ENCODE results near the gene COX14. TPM values are rescaled to one million over a fixed set of nuclear protein-coding genes. Genes with fewer than 3 reads are reported as not detected.

The COX14 gene
- total RNA-seq, 1 donor from 2014 or later = 52.1 TPM

DNA sequence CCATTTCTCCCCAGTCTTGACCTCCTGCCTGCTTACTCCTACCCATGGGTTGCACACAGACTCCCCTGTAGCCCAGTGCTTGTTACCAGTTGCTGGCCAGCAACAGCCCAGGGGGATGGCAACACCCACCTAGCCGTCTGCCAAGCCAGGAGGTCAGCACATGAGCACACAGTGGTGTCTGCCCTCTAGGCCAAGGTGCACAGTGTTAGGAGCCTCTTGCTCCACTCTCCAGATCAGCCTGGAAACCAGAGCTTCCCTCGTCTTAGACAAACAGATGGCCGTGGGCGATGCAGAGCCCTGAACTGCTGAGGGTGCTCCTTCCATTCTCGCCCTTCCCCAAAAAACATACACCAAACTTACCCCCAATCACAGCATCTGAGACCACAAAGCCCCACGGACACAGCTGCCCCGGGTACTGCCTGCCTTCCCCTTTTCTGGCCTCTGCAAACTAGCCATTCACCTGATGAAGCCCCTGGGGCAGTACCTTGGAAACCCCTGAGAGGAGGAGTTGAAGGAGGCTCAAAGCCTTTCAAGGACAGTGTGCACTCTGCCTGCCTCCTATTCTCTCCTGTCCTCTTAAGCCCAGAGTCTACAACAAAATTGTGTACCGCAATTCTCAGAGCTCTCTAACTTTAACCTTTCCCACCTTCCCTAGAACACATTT, 9.3 kb upstream of the COX14 start:
- Histone ChIP-seq H3K36me3 (ENCODE audit: control insufficient read depth, insufficient read depth, low read length) (peaks cover 11% of the 10 kb centered on the region), H3K27me3 (ENCODE audit: control insufficient read depth, insufficient read depth, low read length) (no peaks in the 10 kb centered on the region), H3K4me3 (ENCODE audit: low read depth, low read length) (no peak overlapping the region)
- DNase-seq (ENCODE audit: low read depth) (no peak), FAIRE-seq (peak; percentile 32)
- TF ChIP-seq, protein P1, sequence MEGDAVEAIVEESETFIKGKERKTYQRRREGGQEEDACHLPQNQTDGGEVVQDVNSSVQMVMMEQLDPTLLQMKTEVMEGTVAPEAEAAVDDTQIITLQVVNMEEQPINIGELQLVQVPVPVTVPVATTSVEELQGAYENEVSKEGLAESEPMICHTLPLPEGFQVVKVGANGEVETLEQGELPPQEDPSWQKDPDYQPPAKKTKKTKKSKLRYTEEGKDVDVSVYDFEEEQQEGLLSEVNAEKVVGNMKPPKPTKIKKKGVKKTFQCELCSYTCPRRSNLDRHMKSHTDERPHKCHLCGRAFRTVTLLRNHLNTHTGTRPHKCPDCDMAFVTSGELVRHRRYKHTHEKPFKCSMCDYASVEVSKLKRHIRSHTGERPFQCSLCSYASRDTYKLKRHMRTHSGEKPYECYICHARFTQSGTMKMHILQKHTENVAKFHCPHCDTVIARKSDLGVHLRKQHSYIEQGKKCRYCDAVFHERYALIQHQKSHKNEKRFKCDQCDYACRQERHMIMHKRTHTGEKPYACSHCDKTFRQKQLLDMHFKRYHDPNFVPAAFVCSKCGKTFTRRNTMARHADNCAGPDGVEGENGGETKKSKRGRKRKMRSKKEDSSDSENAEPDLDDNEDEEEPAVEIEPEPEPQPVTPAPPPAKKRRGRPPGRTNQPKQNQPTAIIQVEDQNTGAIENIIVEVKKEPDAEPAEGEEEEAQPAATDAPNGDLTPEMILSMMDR (IDR thresholded peaks at IDR 0.05; ENCODE audit: insufficient read depth, low read length, severe bottlenecking) = no peak

- no peak for DNase-seq (ENCODE audit: low read depth)
- no peak overlapping the region for H3K4me3 ChIP-seq (ENCODE audit: low read depth, low read length)
- H3K36me3 ChIP-seq (ENCODE audit: control insufficient read depth, insufficient read depth, low read length) = peaks cover 7% of the 10 kb centered on the region
- TF ChIP-seq, protein P1 (IDR thresholded peaks at IDR 0.05; ENCODE audit: insufficient read depth, low read length, severe bottlenecking) = no peak
- FAIRE-seq = no peak
- no peaks in the 10 kb centered on the region for H3K27me3 ChIP-seq (ENCODE audit: control insufficient read depth, insufficient read depth, low read length)
Observed at GRCh38 chr12:50103351-50103750, 8.7 kb upstream of the COX14 start.

DNA sequence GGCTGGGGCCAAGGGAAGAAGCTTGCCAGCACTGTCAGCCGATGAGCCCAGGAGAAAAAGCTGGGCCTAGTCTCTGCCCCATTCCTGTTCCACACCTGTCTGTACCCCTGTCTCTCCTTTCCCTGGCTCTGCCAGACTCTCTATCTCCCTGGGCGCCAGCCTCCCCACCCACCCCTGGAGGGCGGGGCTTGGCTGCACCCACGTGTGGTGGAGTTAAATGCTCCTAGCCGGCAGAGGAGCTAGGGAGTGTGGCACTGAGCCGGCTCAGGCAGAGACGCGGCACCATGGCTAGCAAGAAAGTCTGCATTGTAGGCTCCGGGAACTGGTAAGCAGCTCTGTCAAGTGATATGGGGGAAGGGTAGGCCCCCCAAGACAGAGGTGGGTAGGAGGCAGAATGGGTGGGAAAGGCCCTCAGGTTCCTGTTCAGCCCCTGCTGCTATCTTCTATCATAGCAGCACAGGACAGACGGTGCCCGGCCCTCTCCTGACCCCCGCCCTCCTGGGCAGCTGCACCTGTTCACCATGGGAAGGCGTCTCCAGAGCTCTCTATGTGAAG, 8.2 kb upstream of the COX14 start, which contains the start of gene GPD1:
TSS of gene GPD1 (plus strand) at position 242 of the 555 bp plus-strand sequence. CDS start at position 285, 43 bp downstream.
- no peak for FAIRE-seq
- TF ChIP-seq, protein P1 (IDR thresholded peaks at IDR 0.05; ENCODE audit: insufficient read depth, low read length, severe bottlenecking) = no peak
- Histone ChIP-seq H3K4me3 (ENCODE audit: low read depth, low read length) (no peak within 1 kb of the TSS), H3K36me3 (ENCODE audit: control insufficient read depth, insufficient read depth, low read length) (peaks cover 5% of the 10 kb centered on the region), H3K27me3 (ENCODE audit: control insufficient read depth, insufficient read depth, low read length) (no peaks in the 10 kb centered on the region)
- peak; percentile 54 for DNase-seq (ENCODE audit: low read depth)

DNA sequence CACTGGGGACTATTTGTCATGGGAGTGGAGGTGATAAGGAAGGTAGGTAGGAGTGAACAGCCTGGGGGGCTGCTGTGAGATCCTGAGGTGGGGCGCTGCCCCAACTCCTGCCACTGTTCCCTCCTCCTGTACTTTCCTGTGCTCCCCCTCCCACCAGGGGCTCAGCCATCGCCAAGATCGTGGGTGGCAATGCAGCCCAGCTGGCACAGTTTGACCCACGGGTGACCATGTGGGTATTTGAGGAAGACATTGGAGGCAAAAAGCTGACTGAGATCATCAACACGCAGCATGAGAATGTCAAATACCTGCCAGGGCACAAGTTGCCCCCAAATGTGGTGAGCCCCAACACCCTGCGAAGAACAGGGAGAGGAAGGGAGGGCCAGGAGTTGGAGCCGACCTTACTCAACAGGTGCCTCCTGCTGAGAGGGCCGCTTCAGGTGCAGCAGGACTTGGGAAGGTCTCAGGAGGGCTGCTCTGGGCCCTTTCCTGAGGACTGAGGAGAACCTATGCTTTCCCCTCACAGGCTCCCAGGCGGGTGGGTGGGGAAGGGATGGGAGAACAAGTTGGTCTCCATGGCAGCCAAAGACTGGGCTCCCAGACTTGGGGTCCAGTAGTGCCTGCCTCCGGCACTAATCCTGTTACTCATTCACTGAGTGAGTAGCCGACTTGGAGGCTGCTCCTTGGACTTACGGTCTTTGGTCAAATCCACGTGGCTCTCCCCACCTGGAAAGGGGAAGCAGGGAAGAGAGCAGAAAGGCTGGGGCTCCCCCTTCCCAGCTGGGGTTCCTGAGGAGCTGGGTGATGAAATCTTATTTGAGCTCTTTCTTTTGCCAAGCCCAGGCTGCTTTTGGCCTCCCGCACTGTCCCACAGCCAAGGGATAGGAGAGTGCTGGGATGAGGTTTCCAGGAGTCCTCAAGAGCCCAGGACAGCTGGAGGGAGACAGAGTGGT, 7.3 kb upstream of the COX14 start:
- FAIRE-seq (no peak), DNase-seq (ENCODE audit: low read depth) (no peak)
- H3K36me3 ChIP-seq (ENCODE audit: control insufficient read depth, insufficient read depth, low read length) = peaks cover 2% of the 10 kb centered on the region
- H3K27me3 ChIP-seq (ENCODE audit: control insufficient read depth, insufficient read depth, low read length) = no peaks in the 10 kb centered on the region
- no peak overlapping the region for H3K4me3 ChIP-seq (ENCODE audit: low read depth, low read length)
- TF ChIP-seq, protein P1 (IDR thresholded peaks at IDR 0.05; ENCODE audit: insufficient read depth, low read length, severe bottlenecking) = no peak

GRCh38 chr12:50105913-50106450, 6.1 kb upstream of the COX14 start:
- Histone ChIP-seq H3K27me3 (ENCODE audit: control insufficient read depth, insufficient read depth, low read length) (no peaks in the 10 kb centered on the region), H3K4me3 (ENCODE audit: low read depth, low read length) (no peak overlapping the region), H3K36me3 (ENCODE audit: control insufficient read depth, insufficient read depth, low read length) (no peaks in the 10 kb centered on the region)
- FAIRE-seq (no peak), DNase-seq (ENCODE audit: low read depth) (no peak)
- TF ChIP-seq, protein P1 (IDR thresholded peaks at IDR 0.05; ENCODE audit: insufficient read depth, low read length, severe bottlenecking) = no peak
